ENCODE data around the gene GLRX.
"Not testable (repeated sequence)": the region's sequence is repeated elsewhere in the genome, so short reads cannot be mapped to it uniquely, and the experiment has no call there.

Gene GLRX

GRCh38 chr5:95825495-95825894 is 3.0 kb upstream of the GLRX start:
- DNase-seq: no peak

GRCh38 chr5:95824747-95825146 is 2.2 kb upstream of the GLRX start:
- no peak for DNase-seq

DNA sequence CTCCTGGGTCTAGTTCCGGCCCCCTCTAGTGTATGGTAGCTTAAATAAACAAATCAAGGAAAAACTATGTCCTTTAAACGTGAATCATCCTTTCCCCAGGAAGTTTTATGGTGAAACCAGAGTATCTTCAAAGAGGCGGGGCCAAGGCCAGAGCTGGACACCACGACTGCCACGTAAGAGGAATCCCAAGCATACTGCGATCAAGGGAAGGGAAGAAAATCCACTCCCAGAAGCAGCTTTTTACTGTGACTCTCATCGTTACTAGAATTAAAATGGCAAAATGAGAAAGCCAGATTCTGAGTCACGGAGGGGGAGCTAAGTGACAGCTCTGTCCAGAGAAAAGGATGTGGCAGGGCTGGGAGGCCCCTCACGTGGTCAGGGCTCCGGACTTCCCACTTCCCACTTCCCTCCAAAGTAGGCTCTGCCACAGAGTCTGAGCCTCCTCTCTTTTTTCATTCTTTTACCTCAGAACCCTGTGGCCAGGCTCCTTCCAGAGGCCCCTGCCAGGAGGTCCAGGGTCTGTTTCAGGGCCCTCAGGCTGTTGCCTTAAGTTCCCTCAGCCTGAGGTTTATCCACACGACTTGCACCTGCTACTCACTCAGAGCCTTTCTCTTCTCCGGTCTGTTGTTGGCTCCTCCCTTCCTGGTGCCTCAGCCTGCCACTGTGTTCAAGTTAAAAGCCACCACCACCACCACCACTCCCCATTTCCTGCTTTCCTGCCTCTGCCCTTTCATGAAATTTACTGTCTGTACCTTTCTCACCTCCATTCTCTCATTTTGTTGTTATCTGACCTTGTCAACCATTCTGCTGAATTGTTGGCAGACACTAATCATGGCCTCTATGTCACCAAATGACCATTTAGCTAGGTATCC is 1.4 kb upstream of the GLRX start:
- DNase-seq: peak; percentile 70

- DNase-seq: no peak
These were observed 752 bp upstream of the GLRX start for GRCh38 chr5:95823218-95823737.

- peak; percentile 20 for DNase-seq
These were observed 434 bp downstream of the GLRX start for GRCh38 chr5:95822043-95822541.

GRCh38 chr5:95821110-95822021 is 1.2 kb downstream of the GLRX start:
- no peak for DNase-seq

GRCh38 chr5:95818181-95819147 is 4.1 kb downstream of the GLRX start:
- DNase-seq: peak; percentile 29

DNA sequence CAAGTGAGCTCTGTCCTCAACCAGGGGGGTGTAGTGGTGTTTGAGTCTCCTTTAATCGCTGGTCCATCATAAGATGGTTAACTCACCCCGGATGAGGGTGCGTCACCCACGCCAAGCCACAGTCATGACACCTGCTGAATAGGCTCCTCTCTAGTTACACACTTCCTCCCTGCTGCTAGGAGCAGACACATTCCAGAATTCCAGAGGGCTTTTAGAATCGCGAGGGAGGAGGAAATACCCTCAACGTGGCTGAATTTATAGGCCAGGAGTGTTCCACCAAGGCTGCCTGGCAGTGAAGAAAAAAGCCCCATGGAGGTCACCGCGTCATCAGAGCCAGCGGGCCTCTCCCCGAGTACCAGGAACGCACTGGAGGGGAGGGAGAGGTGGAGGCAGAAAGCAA is 5.1 kb downstream of the GLRX start:
- DNase-seq: peak; percentile 36

GRCh38 chr5:95816776-95817175 is 5.8 kb downstream of the GLRX start:
- no peak for DNase-seq

GRCh38 chr5:95816341-95816740 is 6.2 kb downstream of the GLRX start:
- DNase-seq: no peak

DNA sequence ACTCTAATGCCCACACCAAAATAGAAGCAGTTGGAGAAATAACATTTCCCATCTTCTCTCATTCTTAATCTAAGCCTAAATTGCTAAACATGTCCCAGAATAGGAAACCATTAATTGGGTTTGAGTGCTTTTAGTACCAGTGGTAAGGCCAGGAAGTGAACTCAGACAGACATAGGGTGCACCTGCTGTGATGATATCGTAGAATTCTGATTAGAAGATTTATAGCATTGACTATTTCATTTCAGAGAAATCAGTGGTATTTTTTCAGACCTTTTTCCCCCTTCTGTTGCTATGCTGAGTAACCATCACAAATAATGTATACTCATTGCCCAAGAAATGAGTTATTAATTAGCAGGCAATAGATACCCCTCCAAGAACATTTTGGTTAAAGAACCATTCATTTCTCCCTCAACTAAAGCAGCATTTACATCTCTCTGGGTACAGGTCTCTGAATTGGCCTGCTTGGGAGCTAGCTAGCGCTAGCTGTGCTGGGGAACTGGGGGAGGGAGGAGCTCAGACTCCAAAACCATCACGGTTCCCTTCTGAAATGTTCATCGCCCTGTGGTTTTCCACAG is 7.3 kb downstream of the GLRX start:
- DNase-seq: no peak

- not testable (repeated sequence) for DNase-seq
These were observed 9.5 kb downstream of the GLRX start for GRCh38 chr5:95813035-95813434.

GRCh38 chr5:95812074-95812471 is 10.5 kb downstream of the GLRX start:
- DNase-seq: peak; percentile 27

GRCh38 chr5:95811461-95812073 is 11.0 kb downstream of the GLRX start:
- DNase-seq: not testable (repeated sequence)

- not testable (repeated sequence) for DNase-seq
These were observed 11.5 kb downstream of the GLRX start for GRCh38 chr5:95811126-95811423.

DNA sequence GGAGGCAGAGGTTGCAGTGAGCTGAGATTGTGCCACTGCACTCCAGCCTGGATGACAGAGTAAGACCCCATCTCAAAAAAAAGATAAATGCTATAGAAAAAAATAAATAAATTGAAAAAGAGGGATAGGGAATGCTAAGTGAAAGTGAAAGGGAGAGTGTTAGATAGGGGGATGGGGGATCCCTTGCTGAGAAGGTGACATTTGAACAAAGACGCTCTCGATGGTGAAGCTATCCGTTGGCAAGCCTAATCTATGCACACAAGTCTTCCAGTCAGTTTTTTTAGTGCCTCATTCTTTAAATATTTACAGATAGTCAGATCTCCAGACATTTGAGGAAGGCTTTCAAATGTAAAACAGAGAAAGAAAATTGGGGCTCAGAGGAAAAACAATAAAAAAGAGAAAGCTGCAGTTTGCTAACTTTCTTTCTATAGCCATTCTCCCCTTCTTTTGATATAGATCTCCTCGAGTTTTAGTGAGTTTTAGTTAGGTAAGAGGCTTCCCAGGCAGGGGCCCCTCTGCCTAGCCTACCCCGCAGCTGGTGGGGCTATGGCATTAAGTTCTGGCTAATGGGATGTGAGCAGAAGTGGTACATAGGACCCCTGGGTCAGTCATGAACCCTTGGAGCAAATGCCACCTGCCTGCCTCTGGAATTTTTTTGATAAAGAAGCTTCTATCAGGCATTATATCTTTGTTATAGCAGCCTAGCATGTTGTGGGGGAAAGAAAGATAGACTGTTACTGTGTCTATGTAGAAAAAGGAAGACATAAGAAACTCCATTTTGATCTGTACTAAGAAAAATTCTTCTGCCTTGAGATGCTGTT is 12.0 kb downstream of the GLRX start:
- no peak for DNase-seq

GRCh38 chr5:95809414-95809960 is 13.0 kb downstream of the GLRX start:
- DNase-seq: no peak

DNA sequence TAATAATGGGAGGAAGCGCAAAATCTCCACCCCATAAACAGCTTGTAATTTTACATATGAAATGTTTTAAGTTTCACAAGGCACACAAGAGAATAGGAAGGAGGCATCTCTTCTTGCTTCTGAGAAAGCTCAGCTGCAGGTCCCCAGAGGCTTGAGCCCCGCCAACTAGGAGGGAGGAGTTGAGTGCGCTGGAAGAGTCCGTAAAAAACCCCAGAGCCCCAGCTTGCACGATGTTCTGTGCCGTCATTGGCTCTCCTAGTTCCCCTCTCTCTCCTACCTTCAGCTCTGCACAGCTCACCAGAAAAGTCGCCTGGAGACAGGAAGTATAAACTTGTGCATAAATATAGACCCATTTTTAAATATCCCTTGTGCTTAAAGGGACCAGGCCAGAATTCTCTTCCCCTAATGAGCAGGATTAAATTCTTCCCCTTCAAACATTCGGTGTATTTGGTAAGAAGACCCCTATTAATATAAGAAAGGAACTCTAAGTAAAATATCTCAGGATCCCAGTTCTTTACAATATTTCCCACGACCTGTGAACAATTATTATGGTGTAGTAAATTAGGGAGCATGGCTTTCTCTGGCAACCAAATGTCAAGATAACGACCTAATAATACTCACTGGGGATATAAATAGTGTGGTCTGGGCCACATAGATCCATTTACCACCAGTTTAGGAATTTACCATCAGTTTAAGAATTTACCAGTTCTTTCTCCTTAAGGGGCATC is 13.7 kb downstream of the GLRX start:
- peak; percentile 75 for DNase-seq

- no peak for DNase-seq
These were observed 14.4 kb downstream of the GLRX start for GRCh38 chr5:95808013-95808685.

Data from activated gamma-delta T cell treated with Interleukin-2 at 50 U/mL for 16 hours (primary cell).